ENCODE measurements around the gene ATXN2.

DNA sequence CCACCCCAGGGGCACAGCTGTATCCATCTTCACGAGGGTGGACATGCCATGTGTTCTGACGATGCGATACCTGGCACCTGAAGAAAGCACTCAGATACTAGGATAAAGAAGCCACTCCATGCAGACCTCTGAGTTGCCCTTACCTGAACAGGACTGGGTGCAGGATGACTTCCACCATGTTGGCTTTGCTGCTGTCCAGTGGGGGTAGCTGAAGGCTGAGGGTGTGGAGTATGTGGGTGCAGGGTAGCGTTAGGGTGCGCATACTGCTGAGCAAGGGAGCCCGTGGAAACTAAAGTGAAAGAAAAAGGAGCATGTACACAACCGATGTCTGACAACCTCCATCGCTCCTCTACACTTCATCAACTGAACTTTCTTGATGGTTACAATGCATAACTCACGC is 142.0 kb downstream of the ATXN2 start:
- TF ChIP-seq CTCF (IDR thresholded peaks at IDR 0.05; ENCODE audit: low read length) (no peak), EZH2phosphoT487 (IDR thresholded peaks at IDR 0.05; ENCODE audit: low read length) (no peak)

All from MM.1S (cell line).